HEK293 (cell line): Measurements from ENCODE around the gene MRPS2.
A peak's percentile ranks its signal among the peaks of the same experiment; 100 is the strongest.

ENCODE experiments used
- RBAK ChIP-seq: fragments of 450-650 bp; formaldehyde crosslinking; IDR thresholded peaks from 2 replicates; pipeline ENCODE4 v1.5.1; 2016; ENCODE audit warnings: missing biosample characterization, missing genetic modification characterization
- TF ChIP-seq, protein P1 (sequence below): fragments of 450-650 bp; formaldehyde crosslinking; IDR thresholded peaks from 2 replicates; pipeline ENCODE4 v1.5.1; 2016; ENCODE audit warnings: missing biosample characterization, missing genetic modification characterization

DNA sequence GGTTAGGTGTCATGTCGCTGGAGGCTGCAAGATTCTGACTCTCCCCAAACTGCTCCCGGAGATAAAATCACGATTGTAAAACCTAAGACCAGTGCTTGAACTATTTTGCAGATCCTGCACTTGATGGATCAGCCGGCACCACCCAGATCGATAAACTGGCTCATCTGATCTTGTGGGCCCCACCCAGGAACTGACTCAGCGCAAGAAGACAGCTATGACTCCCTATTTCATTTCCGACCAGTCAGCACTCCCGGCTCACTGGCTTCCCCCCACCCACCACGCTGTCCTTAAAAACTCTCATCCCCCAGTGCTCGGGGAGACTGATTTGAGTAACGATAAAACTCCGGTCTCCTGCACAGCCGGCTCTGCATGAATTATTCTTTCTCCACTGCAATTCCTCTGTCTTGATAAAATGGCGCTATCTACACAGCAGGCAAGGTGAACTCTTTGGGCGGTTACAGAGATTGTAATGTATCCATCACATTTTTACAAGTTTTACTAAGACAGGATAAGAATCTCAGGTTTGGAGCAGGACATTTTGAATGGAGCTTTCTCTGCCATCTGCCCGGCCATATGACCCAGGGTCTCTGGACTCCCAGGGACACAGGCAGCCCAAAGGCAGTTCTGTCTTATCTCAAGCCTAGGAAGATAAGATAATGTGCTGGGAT, 31.5 kb upstream of the MRPS2 start:
- TF ChIP-seq RBAK (tag by site-specific recombination): no peak
- TF ChIP-seq, protein P1, sequence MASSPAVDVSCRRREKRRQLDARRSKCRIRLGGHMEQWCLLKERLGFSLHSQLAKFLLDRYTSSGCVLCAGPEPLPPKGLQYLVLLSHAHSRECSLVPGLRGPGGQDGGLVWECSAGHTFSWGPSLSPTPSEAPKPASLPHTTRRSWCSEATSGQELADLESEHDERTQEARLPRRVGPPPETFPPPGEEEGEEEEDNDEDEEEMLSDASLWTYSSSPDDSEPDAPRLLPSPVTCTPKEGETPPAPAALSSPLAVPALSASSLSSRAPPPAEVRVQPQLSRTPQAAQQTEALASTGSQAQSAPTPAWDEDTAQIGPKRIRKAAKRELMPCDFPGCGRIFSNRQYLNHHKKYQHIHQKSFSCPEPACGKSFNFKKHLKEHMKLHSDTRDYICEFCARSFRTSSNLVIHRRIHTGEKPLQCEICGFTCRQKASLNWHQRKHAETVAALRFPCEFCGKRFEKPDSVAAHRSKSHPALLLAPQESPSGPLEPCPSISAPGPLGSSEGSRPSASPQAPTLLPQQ (tag by site-specific recombination): peak; percentile 100
